H1 (cell line): Measurements from ENCODE around the gene FNDC5. TPM values are rescaled to one million over a fixed set of nuclear protein-coding genes. Genes with fewer than 3 reads are reported as not detected.

Source experiments
- BCL11A ChIP-seq, 2 experiments: IDR thresholded peaks; one replicate each; pipeline ENCODE4 v1.6.1; 2011; ENCODE audit warnings: low read depth in 2 of 2, low read length in 2 of 2, mild to moderate bottlenecking in 2 of 2
- CBX5 ChIP-seq: fragments of 300-800, 300-1000 bp; sonication (generic); IDR thresholded peaks from 2 replicates; pipeline ENCODE4 v1.7.1; 2016; ENCODE audit warnings: antibody characterized with exemption, low read length, low read depth
- EZH2 ChIP-seq: fragments of 200-600 bp; sonication (generic); IDR thresholded peaks from 2 replicates; pipeline ENCODE4 v1.7.1; 2012; ENCODE audit warnings: low read depth, mild to moderate bottlenecking, moderate library complexity, low read length, inconsistent platforms; ENCODE audit not compliant: severe bottlenecking
- POLR2AphosphoS5 ChIP-seq: IDR thresholded peaks from 2 replicates; pipeline ENCODE4 v1.6.1; 2011; ENCODE audit warnings: low read depth, low read length
- SUZ12 ChIP-seq: fragments of 200-600 bp; sonication (generic); IDR thresholded peaks from 2 replicates; pipeline ENCODE4 v1.6.1; 2012; ENCODE audit warnings: mild to moderate bottlenecking, inconsistent platforms, low read length, moderate library complexity, mixed read lengths
- polyA plus RNA-seq, 7 experiments: library from polyadenylated mRNA; depleted of rRNA in 3 of 7; stranded (reverse) in 5 of 7; unstranded in 2 of 7; fragments of >200 nt in 5 of 7; fragments of 200-250 nt in 2 of 7; gene quantifications; 1 replicate in 5 of 7; 2 replicates in 1 of 7; 4 replicates in 1 of 7; pipeline versions ENCODE4 v1.2.1 to v1.2.3, GENCODE V29; 2011 to 2013; ENCODE audit warnings: missing spikeins in 2 of 7, mixed read lengths in 2 of 7
- total RNA-seq: library from RNA; stranded (reverse); fragmentation: NEBNext Ultra II Directional; extraction: Animal tissue kit (Norgen Biotek cat#: 25700); gene quantifications from 2 replicates; pipeline ENCODE4 v1.2.1, GENCODE V29; 2021
- TF ChIP-seq, protein P1 (sequence below): fragments of 300-600 bp; sonication (generic); IDR thresholded peaks from 2 replicates; pipeline ENCODE4 v1.7.1; 2012; ENCODE audit warnings: low read length, moderate library complexity, mild to moderate bottlenecking, inconsistent platforms; ENCODE audit not compliant: insufficient replicate concordance
- TF ChIP-seq, protein P2 (sequence below), 3 experiments: IDR thresholded peaks; 1 replicate in 2 of 3; 2 replicates in 1 of 3; pipeline versions ENCODE4 v1.5.1 to v1.6.1; 2011; ENCODE audit warnings: low read length in 3 of 3, mild to moderate bottlenecking in 3 of 3, inconsistent platforms in 2 of 3, low read depth in 1 of 3, moderate library complexity in 1 of 3; ENCODE audit not compliant: insufficient read depth in 1 of 3; ENCODE audit errors: control extremely low read depth in 1 of 3

Gene FNDC5
- total and polyA plus RNA-seq, 2 of the 8 experiments (the other 6 are each of a cell fraction or from before 2014, with no cell fraction given), result 1.8 to 2.0 TPM

DNA sequence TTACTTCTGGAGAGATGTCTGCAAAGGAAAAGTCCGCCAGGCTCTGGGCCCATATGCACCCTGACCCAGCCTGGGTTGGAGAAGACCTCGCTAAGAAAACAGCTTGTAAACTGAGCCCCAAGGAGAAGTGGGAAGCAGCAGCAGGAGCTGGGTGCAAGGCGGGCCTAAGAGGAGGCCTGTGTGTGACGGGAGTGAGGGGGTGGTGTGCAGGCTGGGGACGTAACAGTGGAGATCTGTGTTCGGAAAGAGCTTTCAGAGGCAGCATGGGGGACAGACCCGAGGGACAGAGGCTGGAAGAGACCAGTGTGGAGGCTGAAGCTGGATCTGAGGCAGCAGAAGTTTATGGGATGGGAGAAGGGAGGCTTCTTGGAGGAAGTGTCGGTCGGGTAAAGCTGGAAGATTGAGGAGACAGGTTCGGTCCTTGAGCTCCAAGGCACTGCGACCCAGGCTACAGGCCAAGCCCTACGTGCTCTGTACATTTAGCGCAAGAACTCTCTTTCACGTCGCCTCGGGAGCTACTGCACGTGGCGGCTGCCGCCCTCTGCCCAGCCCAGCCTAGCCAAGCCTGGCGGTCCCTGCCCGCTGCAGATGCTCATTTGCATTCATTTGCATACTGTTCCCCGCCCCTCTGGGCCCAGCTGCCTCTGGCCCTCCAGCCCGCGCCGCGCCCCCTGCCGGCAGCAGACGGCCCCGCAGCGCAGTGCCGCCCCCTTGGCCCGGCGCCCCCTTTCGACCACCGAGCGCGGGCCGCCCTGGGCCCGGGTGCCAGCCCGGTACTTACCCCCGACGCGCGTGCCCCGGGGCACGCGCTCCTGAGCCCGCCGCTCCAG lies 21.9 kb upstream of the FNDC5 start (continued):
- TF ChIP-seq, protein P1, sequence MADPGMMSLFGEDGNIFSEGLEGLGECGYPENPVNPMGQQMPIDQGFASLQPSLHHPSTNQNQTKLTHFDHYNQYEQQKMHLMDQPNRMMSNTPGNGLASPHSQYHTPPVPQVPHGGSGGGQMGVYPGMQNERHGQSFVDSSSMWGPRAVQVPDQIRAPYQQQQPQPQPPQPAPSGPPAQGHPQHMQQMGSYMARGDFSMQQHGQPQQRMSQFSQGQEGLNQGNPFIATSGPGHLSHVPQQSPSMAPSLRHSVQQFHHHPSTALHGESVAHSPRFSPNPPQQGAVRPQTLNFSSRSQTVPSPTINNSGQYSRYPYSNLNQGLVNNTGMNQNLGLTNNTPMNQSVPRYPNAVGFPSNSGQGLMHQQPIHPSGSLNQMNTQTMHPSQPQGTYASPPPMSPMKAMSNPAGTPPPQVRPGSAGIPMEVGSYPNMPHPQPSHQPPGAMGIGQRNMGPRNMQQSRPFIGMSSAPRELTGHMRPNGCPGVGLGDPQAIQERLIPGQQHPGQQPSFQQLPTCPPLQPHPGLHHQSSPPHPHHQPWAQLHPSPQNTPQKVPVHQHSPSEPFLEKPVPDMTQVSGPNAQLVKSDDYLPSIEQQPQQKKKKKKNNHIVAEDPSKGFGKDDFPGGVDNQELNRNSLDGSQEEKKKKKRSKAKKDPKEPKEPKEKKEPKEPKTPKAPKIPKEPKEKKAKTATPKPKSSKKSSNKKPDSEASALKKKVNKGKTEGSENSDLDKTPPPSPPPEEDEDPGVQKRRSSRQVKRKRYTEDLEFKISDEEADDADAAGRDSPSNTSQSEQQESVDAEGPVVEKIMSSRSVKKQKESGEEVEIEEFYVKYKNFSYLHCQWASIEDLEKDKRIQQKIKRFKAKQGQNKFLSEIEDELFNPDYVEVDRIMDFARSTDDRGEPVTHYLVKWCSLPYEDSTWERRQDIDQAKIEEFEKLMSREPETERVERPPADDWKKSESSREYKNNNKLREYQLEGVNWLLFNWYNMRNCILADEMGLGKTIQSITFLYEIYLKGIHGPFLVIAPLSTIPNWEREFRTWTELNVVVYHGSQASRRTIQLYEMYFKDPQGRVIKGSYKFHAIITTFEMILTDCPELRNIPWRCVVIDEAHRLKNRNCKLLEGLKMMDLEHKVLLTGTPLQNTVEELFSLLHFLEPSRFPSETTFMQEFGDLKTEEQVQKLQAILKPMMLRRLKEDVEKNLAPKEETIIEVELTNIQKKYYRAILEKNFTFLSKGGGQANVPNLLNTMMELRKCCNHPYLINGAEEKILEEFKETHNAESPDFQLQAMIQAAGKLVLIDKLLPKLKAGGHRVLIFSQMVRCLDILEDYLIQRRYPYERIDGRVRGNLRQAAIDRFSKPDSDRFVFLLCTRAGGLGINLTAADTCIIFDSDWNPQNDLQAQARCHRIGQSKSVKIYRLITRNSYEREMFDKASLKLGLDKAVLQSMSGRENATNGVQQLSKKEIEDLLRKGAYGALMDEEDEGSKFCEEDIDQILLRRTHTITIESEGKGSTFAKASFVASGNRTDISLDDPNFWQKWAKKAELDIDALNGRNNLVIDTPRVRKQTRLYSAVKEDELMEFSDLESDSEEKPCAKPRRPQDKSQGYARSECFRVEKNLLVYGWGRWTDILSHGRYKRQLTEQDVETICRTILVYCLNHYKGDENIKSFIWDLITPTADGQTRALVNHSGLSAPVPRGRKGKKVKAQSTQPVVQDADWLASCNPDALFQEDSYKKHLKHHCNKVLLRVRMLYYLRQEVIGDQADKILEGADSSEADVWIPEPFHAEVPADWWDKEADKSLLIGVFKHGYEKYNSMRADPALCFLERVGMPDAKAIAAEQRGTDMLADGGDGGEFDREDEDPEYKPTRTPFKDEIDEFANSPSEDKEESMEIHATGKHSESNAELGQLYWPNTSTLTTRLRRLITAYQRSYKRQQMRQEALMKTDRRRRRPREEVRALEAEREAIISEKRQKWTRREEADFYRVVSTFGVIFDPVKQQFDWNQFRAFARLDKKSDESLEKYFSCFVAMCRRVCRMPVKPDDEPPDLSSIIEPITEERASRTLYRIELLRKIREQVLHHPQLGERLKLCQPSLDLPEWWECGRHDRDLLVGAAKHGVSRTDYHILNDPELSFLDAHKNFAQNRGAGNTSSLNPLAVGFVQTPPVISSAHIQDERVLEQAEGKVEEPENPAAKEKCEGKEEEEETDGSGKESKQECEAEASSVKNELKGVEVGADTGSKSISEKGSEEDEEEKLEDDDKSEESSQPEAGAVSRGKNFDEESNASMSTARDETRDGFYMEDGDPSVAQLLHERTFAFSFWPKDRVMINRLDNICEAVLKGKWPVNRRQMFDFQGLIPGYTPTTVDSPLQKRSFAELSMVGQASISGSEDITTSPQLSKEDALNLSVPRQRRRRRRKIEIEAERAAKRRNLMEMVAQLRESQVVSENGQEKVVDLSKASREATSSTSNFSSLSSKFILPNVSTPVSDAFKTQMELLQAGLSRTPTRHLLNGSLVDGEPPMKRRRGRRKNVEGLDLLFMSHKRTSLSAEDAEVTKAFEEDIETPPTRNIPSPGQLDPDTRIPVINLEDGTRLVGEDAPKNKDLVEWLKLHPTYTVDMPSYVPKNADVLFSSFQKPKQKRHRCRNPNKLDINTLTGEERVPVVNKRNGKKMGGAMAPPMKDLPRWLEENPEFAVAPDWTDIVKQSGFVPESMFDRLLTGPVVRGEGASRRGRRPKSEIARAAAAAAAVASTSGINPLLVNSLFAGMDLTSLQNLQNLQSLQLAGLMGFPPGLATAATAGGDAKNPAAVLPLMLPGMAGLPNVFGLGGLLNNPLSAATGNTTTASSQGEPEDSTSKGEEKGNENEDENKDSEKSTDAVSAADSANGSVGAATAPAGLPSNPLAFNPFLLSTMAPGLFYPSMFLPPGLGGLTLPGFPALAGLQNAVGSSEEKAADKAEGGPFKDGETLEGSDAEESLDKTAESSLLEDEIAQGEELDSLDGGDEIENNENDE, result no peak
- TF ChIP-seq EZH2, result no peak
- no peak for TF ChIP-seq CBX5
- TF ChIP-seq BCL11A (IDR thresholded peaks at IDR 0.05; ENCODE audit: low read depth in 2 of 2, low read length in 2 of 2), result no peak
- no peak for TF ChIP-seq SUZ12
- TF ChIP-seq, protein P2, sequence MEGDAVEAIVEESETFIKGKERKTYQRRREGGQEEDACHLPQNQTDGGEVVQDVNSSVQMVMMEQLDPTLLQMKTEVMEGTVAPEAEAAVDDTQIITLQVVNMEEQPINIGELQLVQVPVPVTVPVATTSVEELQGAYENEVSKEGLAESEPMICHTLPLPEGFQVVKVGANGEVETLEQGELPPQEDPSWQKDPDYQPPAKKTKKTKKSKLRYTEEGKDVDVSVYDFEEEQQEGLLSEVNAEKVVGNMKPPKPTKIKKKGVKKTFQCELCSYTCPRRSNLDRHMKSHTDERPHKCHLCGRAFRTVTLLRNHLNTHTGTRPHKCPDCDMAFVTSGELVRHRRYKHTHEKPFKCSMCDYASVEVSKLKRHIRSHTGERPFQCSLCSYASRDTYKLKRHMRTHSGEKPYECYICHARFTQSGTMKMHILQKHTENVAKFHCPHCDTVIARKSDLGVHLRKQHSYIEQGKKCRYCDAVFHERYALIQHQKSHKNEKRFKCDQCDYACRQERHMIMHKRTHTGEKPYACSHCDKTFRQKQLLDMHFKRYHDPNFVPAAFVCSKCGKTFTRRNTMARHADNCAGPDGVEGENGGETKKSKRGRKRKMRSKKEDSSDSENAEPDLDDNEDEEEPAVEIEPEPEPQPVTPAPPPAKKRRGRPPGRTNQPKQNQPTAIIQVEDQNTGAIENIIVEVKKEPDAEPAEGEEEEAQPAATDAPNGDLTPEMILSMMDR (IDR thresholded peaks at IDR 0.05; ENCODE audit: control extremely low read depth in 1 of 3, insufficient read depth in 1 of 3, low read depth in 1 of 3, low read length in 3 of 3), result peak in 2 of 3 experiments; percentile 95 to 99; a peak in 3 of 4 replicates
- TF ChIP-seq POLR2AphosphoS5, result no peak
